Measurements from ENCODE around the gene MARK3. TPM values are rescaled to one million over a fixed set of nuclear protein-coding genes. Genes with fewer than 3 reads are reported as not detected.

MARK3 gene
- total and polyA plus RNA-seq, 2 of the 4 experiments (the other 2 are of a cell fraction): 78.5 to 80.5 TPM

GRCh38 chr14:103450416-103450815 lies 65.2 kb downstream of the MARK3 start:
- peaks cover 34 to 71% of the 10 kb centered on the region in 2 experiments; a peak in 3 of 4 replicates for H3K79me1 ChIP-seq (ENCODE audit: low read depth in 1 of 2, low read length in 2 of 2)
- in situ Hi-C loops (cut with MboI; ENCODE audit: low sequenced_read_pairs) (no loop called here), dilution Hi-C loops (cut with HindIII; ENCODE audit: low sequenced_read_pairs, unreplicated experiment) (no loop called here), intact Hi-C loops (cut with micrococcal nuclease) (no loop called here)
- no peak overlapping the region for H3K27ac ChIP-seq (ENCODE audit: insufficient read depth, low read length)
- H4K20me1 ChIP-seq (ENCODE audit: insufficient read depth, low read length): peaks cover 44% of the 10 kb centered on the region
- no peak overlapping the region for H2AK9ac ChIP-seq (replicated peaks; ENCODE audit: low read depth, low read length, poor library complexity)
- peaks cover 14% of the 10 kb centered on the region for H3K9me1 ChIP-seq (ENCODE audit: insufficient read depth, low read length)
- H3K4me1 ChIP-seq (ENCODE audit: control insufficient read depth, insufficient read depth, low read length): peaks cover 13% of the 10 kb centered on the region
- DNase-seq: no peak
- CTCF ChIA-PET: interaction anchor here (0.5 kb wide), 1 partner anchor 9 kb away, joined by 3 read pairs; no protein-coding TSS in a partner anchor
- no peaks in the 10 kb centered on the region for H3K27me3 ChIP-seq (ENCODE audit: control insufficient read depth, insufficient read depth, low read length)
- no peak overlapping the region for H4K5ac ChIP-seq (ENCODE audit: low read depth, low read length)
- no TSS peak for BruUV-seq (replicated peaks)
- no peaks in the 10 kb centered on the region for H3K9me3 ChIP-seq (ENCODE audit: control insufficient read depth, insufficient read depth, low read length)
- WGBS, 2 experiments (ENCODE audit: extremely low coverage in 2 of 2, insufficient read length in 1 of 2): no CpG with 5 or more reads among the region's 2 CpGs
- POLR2A ChIA-PET (ENCODE audit: unreplicated experiment): interaction anchor here (0.6 kb wide), 1 partner anchor 32 kb away, joined by 3 read pairs; no protein-coding TSS in a partner anchor
- peaks cover 11% of the 10 kb centered on the region for H3K36me3 ChIP-seq (ENCODE audit: control insufficient read depth, insufficient read depth, low read length)
- no peak overlapping the region for H3K18ac ChIP-seq (ENCODE audit: low read depth, low read length)
- H2AK5ac ChIP-seq (ENCODE audit: low read depth, low read length): no peak overlapping the region
- H4K91ac ChIP-seq (ENCODE audit: insufficient read depth, low read depth, low read length): no peak overlapping the region
- H3K9ac ChIP-seq (ENCODE audit: low read depth, low read length): no peak overlapping the region
- peak overlapping the region; percentile 63 for H3K4me2 ChIP-seq (ENCODE audit: low read depth, low read length)
- H3K23ac ChIP-seq (ENCODE audit: low read depth, low read length): no peak overlapping the region
- no peak for TF ChIP-seq MXI1 (IDR thresholded peaks at IDR 0.05; ENCODE audit: borderline replicate concordance, low read depth, low read length)
- no peak for TF ChIP-seq POLR2A (IDR thresholded peaks at IDR 0.05; ENCODE audit: low read depth, low read length)
- no peak for TF ChIP-seq MAZ (IDR thresholded peaks at IDR 0.05; ENCODE audit: borderline replicate concordance, low read depth, low read length)
- TF ChIP-seq USF2 (IDR thresholded peaks at IDR 0.05; ENCODE audit: low read depth, low read length): no peak
- TF ChIP-seq RFX5 (IDR thresholded peaks at IDR 0.05; ENCODE audit: low read depth, low read length): no peak
- TF ChIP-seq CTCF (conservative IDR thresholded peaks at IDR 0.05; ENCODE audit: low read depth, low read length): no peak
- TF ChIP-seq SMC3 (IDR thresholded peaks at IDR 0.05; ENCODE audit: low read depth, low read length): no peak
- TF ChIP-seq RAD21 (IDR thresholded peaks at IDR 0.05; ENCODE audit: low read length): no peak
- no peak for TF ChIP-seq BHLHE40 (IDR thresholded peaks at IDR 0.05; ENCODE audit: low read depth, low read length)
- TF ChIP-seq CEBPB (IDR thresholded peaks at IDR 0.05; ENCODE audit: low read depth, low read length): no peak
- TF ChIP-seq CHD1 (IDR thresholded peaks at IDR 0.05; ENCODE audit: low read depth, low read length): no peak
- TF ChIP-seq MAFK (IDR thresholded peaks at IDR 0.05; ENCODE audit: low read depth, low read length): no peak
- no peak for TF ChIP-seq FOS (IDR thresholded peaks at IDR 0.05; ENCODE audit: low read depth, low read length)
- H2AFZ ChIP-seq (replicated peaks; ENCODE audit: low read length, poor library complexity): no peak overlapping the region
- H3K4ac ChIP-seq (ENCODE audit: low read depth, low read length): no peak overlapping the region
- H3K56ac ChIP-seq (ENCODE audit: extremely low read depth, insufficient read depth, low read length): no peak overlapping the region
- H2BK15ac ChIP-seq (ENCODE audit: low read depth, low read length): no peak overlapping the region
- H2BK20ac ChIP-seq (ENCODE audit: low read depth, low read length): no peak overlapping the region
- no peak overlapping the region; a peak in 1 of 4 replicates for H4K8ac ChIP-seq (ENCODE audit: low read depth in 2 of 2, low read length in 2 of 2)
- peak; percentile 68 for ATAC-seq (ENCODE audit: low read depth)
- peak overlapping the region; percentile 47 for H2BK5ac ChIP-seq (ENCODE audit: low read depth, low read length, poor library complexity, severe bottlenecking)
- no peak overlapping the region for H3K4me3 ChIP-seq (ENCODE audit: insufficient read depth, low read depth, low read length)
- no peak overlapping the region for H3K14ac ChIP-seq (replicated peaks; ENCODE audit: low read depth, low read length)
- H2BK120ac ChIP-seq (ENCODE audit: low read depth, low read length): no peak overlapping the region

Data from IMR-90 (cell line).